Hepatocyte (in vitro differentiated cells): ENCODE results near the gene ATP6V1B1.

Source experiments
- CTCF ChIP-seq: fragments of 200-600 bp; sonication (generic); IDR thresholded peaks from 2 replicates; pipeline ENCODE4 v1.5.1; 2016; ENCODE audit warnings: antibody characterized with exemption, mild to moderate bottlenecking; ENCODE audit not compliant: poor library complexity
- EZH2 ChIP-seq: fragments of 200-600 bp; sonication (generic); IDR thresholded peaks from 2 replicates; pipeline ENCODE4 v1.6.1; 2016; ENCODE audit warnings: antibody characterized with exemption, mild to moderate bottlenecking, borderline replicate concordance
- EZH2phosphoT487 ChIP-seq: fragments of 200-600 bp; sonication (generic); IDR thresholded peaks from one replicate; pipeline ENCODE4 v1.6.1; 2018; ENCODE audit warnings: antibody characterized with exemption, mild to moderate bottlenecking, low read depth, moderate library complexity; ENCODE audit not compliant: unreplicated experiment, severe bottlenecking

GRCh38 chr2:70959271-70959761 is 23.6 kb downstream of the ATP6V1B1 start:
- TF ChIP-seq CTCF (no peak), EZH2phosphoT487 (no peak), EZH2 (no peak)
